Measurements from ENCODE around the gene SYTL2.

The SYTL2 gene

DNA sequence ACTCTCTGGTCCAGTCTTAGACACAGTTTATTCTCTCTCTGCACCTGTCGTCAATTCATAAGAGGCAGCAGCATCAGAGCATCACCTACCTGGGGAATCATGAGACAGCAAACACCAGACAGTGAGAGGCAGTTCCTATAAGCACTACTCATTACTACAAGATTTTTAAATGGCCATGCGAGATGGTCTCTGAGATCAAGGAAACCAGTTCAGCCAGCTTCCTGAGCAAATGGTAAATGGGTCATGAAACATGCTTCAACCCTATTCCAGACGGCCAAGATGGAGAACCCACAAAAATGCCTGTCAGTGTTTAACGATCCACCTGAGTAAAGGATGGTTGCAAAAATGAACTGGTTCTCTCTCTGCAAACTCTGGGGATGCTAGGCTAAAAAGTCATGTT lies 52.9 kb downstream of the SYTL2 start:
- DNase-seq, result no peak

DNA sequence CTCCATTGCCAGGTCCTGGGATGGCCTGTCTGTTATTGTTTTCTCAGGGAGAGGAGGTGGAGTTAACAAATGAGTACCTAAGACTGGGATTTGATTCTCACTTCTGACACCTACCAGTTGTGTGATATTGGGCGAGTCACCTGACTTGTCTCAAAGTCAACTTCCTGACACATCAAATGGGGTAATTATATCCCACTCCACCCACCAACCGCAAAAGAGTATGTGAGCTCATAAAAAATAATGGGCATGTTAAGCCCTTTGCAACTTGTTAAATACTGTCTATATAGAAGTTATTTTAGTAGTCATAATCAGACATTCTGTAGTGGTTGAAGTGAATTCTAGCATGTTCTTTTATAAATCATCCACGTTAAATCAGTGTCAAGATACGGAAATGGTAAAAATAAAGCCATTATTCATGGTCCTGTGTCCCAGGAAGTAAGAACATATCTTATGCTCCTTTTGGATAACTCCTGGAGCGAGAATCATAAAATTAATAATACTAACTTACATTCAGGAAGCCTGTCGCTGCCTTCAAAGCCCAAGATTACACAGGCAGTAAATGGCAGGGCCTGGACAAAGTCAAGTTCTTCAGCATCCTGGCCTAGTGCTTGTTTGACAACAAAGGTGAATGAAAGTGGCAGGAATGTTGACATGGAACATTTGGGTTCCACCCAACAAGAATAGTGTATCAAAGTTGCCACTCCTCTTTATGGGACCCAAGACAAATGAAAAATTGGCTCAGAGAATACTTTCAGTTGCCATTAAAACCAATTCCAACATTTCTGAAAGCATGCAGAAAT lies 54.3 kb downstream of the SYTL2 start:
- no peak for DNase-seq

DNA sequence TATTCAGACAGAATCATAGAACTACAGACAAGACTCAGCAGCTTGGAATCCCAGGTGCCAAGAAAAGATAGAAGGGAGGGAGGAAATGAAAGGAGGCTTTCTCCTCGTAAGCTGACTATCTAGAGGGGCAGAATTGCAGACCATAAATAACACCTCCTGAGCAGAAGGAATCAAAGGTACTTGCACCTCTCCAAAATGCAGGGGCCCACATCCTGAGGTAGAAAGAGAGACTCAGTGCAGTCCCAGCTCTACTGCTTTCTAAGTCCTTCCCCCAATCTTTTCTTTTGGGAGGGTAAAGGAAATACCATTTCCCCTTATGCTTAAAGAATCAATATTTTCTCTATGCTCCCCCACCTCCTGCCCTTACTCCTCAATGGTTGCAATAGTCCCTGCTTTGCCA lies 55.2 kb downstream of the SYTL2 start:
- DNase-seq, result no peak

DNA sequence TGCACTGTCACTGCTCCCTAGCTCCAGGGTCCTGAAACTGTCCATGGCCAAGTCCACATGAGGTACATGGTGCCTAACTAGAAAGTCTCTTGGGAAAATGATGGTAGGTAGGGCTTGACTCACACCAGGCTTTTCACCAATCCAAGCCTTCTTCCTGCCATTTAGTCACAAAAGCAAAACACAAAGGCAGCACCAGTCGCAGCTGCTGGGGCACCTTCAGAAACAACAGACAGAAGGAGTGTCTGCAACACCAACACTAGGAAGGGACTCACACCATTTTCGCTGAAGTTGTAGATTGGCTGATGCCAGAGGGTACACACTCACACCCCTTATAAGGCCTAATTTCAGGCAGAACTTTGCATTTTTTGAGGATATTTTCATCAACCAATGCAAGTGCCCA lies 55.7 kb downstream of the SYTL2 start:
- DNase-seq, result no peak

GRCh38 chr11:85752890-85753581 lies 57.9 kb downstream of the SYTL2 start:
- no peak for DNase-seq

DNA sequence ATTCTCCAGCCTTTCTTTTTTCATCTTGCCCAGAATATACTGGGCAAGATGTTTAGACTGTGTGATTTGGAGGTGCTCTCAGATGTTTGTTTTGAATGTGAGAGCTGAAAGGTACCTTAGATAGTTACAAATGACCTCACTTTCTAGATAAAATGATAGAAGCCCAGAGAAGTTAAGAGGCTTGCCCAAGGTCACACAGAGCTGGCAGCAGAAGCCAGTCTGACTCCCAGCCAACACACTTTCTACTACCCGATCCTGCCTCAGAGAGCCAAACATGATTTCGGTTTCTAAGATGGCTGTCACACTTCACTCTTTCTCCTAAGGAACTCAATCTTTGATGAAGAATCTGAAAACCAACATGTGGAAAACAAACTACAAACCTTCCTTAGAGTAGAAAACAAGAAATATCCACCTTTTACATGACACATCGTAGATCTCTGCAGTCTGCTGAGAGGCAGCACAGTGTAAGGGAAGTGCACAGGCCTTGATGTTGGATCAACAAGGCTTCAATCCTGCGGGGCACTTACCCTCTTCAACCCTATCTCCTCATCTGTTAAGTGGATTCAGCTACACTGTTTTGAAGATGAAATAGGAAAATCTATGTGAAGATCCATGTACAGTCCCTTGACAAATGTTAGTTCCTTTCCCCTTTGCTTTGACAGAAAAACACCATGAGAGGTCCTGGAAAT lies 58.6 kb downstream of the SYTL2 start:
- no peak for DNase-seq

DNA sequence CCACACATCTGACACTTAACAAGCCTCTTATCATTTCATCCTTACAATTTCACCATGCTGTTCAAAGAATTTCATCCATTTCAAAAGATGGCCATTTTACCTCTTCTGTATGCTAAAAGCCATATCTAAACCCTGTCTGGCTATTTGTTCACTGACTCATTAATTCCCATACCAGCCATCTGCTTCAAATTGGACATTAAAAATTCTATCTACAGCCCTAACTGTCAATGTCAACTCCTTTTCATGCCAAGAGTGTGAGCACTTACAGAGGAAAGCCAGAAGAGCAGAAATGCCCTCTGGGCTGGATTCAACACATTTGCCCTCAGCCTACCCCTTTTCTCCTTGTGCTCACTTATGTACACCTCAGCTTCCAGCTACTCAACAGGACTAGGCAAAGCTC lies 59.2 kb downstream of the SYTL2 start:
- DNase-seq, result no peak

- no peak for DNase-seq
These were observed 60.3 kb downstream of the SYTL2 start for GRCh38 chr11:85750646-85751045.

DNA sequence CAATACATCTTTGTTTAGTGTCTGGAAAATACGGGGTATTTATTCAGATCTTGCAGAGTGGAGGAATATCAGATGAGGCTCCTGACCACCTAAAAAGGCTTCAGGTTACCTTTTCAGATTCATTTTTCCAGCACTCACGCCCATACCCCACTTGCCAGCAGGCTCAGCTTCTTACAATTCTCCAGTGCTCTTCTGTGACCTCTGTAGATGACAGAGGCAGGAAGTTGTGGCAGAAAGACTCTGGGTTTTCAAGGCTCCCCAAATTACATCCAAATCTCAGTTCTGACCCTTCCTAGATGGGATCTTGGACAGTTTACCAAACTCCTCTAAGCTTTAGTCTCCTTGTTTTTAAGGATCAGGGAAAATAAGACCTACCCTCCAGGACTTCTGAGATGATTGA lies 61.1 kb downstream of the SYTL2 start:
- no peak for DNase-seq

DNA sequence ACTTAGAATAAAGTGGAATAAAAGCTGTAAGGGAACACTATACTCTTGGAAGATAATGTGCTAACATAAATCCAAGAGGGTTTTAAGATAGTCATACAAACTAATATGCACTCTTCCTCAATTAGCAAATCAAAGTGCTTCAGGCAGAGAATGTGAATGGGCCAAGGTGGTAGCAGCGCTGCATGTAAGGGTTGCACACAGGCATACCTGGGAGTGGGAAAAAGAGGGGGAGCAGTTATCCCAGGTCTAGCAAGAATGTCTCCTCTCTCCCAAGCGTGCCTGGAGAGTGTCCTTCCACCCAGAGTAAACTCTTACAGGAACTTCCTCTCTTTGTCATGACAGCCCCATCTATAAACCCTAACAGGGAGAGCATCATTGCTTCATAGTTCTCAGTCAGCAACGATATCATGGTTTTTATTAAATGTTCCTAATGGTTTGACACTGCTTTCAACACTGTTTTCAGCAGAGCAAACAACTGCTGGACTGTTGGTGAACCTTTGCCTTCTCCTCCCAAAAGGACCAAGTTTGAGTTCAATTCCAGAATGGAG lies 61.6 kb downstream of the SYTL2 start:
- DNase-seq, result no peak

GRCh38 chr11:85748455-85748891 lies 62.5 kb downstream of the SYTL2 start:
- DNase-seq, result no peak

DNA sequence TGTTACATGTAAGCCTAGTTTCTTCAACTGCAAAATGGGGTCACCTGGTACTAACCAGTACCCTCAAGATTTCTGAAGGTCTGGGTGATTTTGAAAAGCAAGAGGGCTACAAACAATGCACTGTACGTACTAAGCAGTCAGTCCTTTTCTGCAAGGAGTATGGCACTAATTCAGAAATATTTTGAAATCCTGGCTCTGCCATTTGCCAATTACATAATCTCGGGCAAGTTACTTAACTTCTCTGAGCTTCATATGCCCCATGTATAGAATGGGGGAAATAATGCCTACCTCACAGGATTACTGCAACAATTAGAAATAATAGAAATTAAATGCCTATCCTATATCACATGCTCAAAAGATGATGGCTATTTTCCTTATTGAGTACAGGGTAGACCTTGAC lies 64.3 kb downstream of the SYTL2 start:
- no peak for DNase-seq

DNA sequence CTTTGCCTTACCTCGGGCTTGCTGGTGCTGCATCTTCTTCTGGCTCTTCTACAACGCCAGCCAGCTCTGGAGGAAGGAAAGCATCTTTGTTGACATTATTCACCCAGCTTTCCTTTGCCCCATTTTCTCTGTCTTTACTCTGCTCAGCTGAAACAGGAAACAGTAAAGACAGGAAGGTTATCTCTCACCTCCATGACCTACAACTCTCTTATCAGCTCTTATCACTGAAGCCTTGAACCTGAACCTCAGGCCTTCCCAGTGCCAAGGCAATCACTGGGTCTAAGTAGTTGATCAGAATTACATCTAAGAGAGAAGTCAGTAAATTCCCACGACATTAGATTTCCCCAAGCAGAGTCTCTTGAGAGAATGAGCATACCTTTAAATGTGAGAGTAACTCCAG lies 65.3 kb downstream of the SYTL2 start:
- no peak for DNase-seq

- no peak for DNase-seq
These were observed 68.1 kb downstream of the SYTL2 start for GRCh38 chr11:85742873-85743275.

GRCh38 chr11:85742348-85742747 lies 68.6 kb downstream of the SYTL2 start:
- DNase-seq, result no peak

DNA sequence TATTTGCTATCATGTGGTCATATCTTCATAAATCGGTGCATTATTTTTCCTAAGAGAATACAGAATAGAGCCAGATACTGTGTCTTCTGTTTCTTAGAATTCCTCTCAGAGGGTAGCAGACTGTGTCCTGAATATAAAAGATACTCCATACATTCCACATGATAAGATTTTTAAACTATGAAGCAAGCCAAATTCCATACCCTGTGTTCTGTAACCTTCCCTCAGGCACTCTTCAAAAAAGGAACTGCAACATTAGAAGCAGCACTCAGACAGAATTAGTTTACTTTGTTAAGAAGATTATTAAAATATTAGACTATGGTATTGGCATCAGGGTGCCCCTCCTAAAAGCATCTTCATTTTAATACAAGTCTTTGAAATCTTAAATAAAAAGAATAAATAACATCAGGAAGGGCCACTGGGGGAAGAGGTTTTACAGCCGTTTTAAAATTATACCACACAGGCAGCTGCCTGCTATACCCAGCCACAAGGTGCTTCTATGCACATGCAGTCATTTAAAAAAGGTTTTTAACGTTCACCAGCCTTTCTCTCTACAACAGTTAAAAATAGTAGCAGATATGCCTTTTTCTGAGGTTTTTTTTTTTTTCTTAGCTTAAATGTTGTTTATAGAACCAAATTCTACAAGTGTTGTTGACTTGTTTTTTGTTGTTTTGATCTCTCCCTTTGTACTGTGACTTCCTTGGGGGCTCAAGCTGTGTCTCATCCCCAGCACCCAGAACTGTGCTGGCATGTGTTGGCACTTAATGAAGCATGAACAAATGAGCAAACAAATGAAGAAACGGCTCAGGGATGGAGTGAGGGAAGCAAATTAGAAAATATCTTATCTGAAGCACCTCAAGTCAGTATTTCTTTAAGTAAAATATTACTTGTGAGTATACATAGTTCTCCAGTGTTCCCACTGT lies 70.2 kb downstream of the SYTL2 start:
- DNase-seq, result no peak

- DNase-seq, result no peak
These were observed 73.2 kb downstream of the SYTL2 start for GRCh38 chr11:85737738-85738137.

DNA sequence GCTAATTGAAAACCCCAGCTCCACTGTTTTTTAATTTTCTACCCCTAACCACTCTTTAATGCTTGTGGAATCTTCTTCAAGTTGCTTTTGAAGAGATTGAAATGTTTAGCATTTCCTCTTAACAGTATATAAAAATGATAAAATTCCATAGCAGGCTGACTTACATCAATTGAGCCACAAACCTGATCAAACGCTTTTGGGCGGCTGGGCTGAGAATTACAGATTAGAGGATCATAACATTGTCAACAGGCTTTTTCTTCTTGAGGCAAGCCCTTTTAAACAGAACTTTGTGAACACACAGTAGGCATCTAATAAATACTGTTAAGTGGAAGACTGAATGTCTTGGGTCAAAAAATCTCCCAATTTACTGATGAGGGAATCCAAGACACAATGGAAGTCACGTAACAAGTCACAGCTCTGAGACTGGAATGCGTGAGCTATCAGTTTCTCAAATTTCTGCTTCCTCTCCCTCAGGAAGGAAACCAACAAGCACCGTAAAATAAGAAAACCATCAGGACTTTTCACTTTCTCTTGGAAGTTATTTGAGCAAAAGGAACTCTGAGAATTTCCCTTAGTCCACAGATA lies 75.0 kb downstream of the SYTL2 start:
- no peak for DNase-seq

DNA sequence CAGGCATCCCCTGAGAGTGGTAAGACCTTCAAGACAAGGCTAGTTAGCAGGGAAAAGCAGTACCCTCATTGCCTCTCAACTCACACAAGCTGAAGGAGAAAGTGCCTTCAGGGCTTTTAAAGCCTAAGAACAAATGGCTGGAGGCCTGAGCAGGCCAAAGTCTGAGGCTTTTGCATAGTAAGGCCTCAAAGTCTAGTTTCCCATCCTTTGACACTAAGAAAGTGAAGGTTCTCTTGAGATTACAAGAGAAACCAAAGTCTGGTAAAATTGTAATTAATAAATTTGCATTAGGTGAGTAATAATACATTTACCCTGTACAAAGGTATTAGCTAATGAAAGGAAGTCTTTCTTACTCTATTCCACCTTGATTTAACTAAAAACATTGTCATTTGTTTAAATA lies 78.0 kb downstream of the SYTL2 start:
- no peak for DNase-seq

- DNase-seq, result no peak
These were observed 84.6 kb downstream of the SYTL2 start for GRCh38 chr11:85726381-85726780.

- DNase-seq, result no peak
These were observed 85.3 kb downstream of the SYTL2 start for GRCh38 chr11:85725510-85726258.

Measured in NCI-H187 (cell line).